ENCODE data around the gene RRP15. TPM values are rescaled to one million over a fixed set of nuclear protein-coding genes. Genes with fewer than 3 reads are reported as not detected.

RRP15 gene
- total and polyA plus RNA-seq, 2 experiments from 2014 or later: 19.8 to 86.5 TPM

GRCh38 chr1:218254296-218254946 lies 30.7 kb upstream of the RRP15 start (continued):
- TF ChIP-seq, protein P1, sequence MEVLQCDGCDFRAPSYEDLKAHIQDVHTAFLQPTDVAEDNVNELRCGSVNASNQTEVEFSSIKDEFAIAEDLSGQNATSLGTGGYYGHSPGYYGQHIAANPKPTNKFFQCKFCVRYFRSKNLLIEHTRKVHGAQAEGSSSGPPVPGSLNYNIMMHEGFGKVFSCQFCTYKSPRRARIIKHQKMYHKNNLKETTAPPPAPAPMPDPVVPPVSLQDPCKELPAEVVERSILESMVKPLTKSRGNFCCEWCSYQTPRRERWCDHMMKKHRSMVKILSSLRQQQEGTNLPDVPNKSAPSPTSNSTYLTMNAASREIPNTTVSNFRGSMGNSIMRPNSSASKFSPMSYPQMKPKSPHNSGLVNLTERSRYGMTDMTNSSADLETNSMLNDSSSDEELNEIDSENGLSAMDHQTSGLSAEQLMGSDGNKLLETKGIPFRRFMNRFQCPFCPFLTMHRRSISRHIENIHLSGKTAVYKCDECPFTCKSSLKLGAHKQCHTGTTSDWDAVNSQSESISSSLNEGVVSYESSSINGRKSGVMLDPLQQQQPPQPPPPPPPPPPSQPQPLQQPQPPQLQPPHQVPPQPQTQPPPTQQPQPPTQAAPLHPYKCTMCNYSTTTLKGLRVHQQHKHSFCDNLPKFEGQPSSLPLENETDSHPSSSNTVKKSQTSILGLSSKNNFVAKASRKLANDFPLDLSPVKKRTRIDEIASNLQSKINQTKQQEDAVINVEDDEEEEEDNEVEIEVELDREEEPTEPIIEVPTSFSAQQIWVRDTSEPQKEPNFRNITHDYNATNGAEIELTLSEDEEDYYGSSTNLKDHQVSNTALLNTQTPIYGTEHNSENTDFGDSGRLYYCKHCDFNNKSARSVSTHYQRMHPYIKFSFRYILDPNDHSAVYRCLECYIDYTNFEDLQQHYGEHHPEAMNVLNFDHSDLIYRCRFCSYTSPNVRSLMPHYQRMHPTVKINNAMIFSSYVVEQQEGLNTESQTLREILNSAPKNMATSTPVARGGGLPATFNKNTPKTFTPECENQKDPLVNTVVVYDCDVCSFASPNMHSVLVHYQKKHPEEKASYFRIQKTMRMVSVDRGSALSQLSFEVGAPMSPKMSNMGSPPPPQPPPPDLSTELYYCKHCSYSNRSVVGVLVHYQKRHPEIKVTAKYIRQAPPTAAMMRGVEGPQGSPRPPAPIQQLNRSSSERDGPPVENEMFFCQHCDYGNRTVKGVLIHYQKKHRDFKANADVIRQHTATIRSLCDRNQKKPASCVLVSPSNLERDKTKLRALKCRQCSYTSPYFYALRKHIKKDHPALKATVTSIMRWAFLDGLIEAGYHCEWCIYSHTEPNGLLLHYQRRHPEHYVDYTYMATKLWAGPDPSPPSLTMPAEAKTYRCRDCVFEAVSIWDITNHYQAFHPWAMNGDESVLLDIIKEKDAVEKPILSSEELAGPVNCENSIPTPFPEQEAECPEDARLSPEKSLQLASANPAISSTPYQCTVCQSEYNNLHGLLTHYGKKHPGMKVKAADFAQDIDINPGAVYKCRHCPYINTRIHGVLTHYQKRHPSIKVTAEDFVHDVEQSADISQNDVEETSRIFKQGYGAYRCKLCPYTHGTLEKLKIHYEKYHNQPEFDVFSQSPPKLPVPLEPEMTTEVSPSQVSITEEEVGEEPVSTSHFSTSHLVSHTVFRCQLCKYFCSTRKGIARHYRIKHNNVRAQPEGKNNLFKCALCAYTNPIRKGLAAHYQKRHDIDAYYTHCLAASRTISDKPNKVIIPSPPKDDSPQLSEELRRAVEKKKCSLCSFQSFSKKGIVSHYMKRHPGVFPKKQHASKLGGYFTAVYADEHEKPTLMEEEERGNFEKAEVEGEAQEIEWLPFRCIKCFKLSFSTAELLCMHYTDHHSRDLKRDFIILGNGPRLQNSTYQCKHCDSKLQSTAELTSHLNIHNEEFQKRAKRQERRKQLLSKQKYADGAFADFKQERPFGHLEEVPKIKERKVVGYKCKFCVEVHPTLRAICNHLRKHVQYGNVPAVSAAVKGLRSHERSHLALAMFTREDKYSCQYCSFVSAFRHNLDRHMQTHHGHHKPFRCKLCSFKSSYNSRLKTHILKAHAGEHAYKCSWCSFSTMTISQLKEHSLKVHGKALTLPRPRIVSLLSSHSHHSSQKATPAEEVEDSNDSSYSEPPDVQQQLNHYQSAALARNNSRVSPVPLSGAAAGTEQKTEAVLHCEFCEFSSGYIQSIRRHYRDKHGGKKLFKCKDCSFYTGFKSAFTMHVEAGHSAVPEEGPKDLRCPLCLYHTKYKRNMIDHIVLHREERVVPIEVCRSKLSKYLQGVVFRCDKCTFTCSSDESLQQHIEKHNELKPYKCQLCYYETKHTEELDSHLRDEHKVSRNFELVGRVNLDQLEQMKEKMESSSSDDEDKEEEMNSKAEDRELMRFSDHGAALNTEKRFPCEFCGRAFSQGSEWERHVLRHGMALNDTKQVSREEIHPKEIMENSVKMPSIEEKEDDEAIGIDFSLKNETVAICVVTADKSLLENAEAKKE (CRISPR knock-in tag; IDR thresholded peaks at IDR 0.05): no peak
- no peak for TF ChIP-seq ETS1 (IDR thresholded peaks at IDR 0.05)

GRCh38 chr1:218255090-218255489 lies 30.0 kb upstream of the RRP15 start:
- no peaks in the 10 kb centered on the region for H3K36me3 ChIP-seq (ENCODE audit: insufficient read depth)
- no peak for ATAC-seq
- H3K9me2 ChIP-seq (ENCODE audit: insufficient read depth): no peaks in the 10 kb centered on the region
- H3K4me3 ChIP-seq: no peak overlapping the region
- no peak for DNase-seq (ENCODE audit: low spot score)
- no peak overlapping the region for H3K27ac ChIP-seq (ENCODE audit: low read depth)
- no peaks in the 10 kb centered on the region for H3K27me3 Mint-ChIP-seq (ENCODE audit: insufficient read depth, low read depth, poor library complexity)
- H4K20me1 ChIP-seq (replicated peaks; ENCODE audit: insufficient read depth): no peaks in the 10 kb centered on the region
- peaks cover 14% of the 10 kb centered on the region for H3K4me1 Mint-ChIP-seq
- H3K79me2 ChIP-seq (replicated peaks; ENCODE audit: insufficient read depth): no peaks in the 10 kb centered on the region
- no peaks in the 10 kb centered on the region for H3K9me3 Mint-ChIP-seq
- no peak overlapping the region for H3K27ac Mint-ChIP-seq
- H2AFZ ChIP-seq: no peak overlapping the region
- no peaks in the 10 kb centered on the region for H3F3A ChIP-seq (replicated peaks; ENCODE audit: low read depth)
- H3K4me3 Mint-ChIP-seq: no peak overlapping the region
- no peaks in the 10 kb centered on the region for H3K36me3 Mint-ChIP-seq (ENCODE audit: low read depth)
- no peak overlapping the region for H3K4me2 ChIP-seq
- no peaks in the 10 kb centered on the region for H3K27me3 ChIP-seq (ENCODE audit: insufficient read depth)
- H3K4me1 ChIP-seq (ENCODE audit: insufficient read depth): peaks cover 16% of the 10 kb centered on the region
- TF ChIP-seq ZNF331 (CRISPR knock-in tag; IDR thresholded peaks at IDR 0.05; ENCODE audit: low read depth) (no peak), STAT1 (IDR thresholded peaks at IDR 0.05; ENCODE audit: unreplicated experiment) (no peak), ETS1 (IDR thresholded peaks at IDR 0.05) (no peak), POLR2AphosphoS5 (IDR thresholded peaks at IDR 0.05; ENCODE audit: low read depth) (no peak), NANOG (IDR thresholded peaks at IDR 0.05; ENCODE audit: borderline replicate concordance) (no peak)
- TF ChIP-seq, protein P1 (CRISPR knock-in tag; IDR thresholded peaks at IDR 0.05): no peak
